Hindlimb muscle (tissue), 1 donor: Measurements from ENCODE around the gene NEFH. TPM values are rescaled to one million over a fixed set of nuclear protein-coding genes. Genes with fewer than 3 reads are reported as not detected.
"Not testable (repeated sequence)": the region's sequence is repeated elsewhere in the genome, so short reads cannot be mapped to it uniquely, and the experiment has no call there.

ENCODE experiments used
- DNase-seq: peaks from one replicate; pipeline ENCODE4 v3.0.0-alpha.2; 2013
- polyA plus RNA-seq: library from polyadenylated mRNA; unstranded; fragments of 120-200 nt; gene quantifications from one replicate; pipeline ENCODE4 v1.2.1, GENCODE V29; 2013; ENCODE audit not compliant: insufficient read length

NEFH gene
- polyA plus RNA-seq, result 1.9 TPM

- DNase-seq, result no peak
Observed at GRCh38 chr22:29479417-29480261, at the start of gene NEFH. TSS of gene NEFH (plus strand) at chr22:29480218. CDS start at chr22:29480263, 45 bp downstream.

- DNase-seq, result no peak
Observed at GRCh38 chr22:29431986-29432385, 48.0 kb upstream of the NEFH start.

- DNase-seq, result no peak
Observed at GRCh38 chr22:29433856-29434255, 46.2 kb upstream of the NEFH start.

- DNase-seq, result no peak
Observed at GRCh38 chr22:29434288-29434687, 45.7 kb upstream of the NEFH start.

GRCh38 chr22:29435236-29436136 lies 44.5 kb upstream of the NEFH start:
- no peak for DNase-seq

GRCh38 chr22:29438283-29438682 lies 41.7 kb upstream of the NEFH start, which contains the start of gene RFPL1:
TSS of gene RFPL1 (plus strand) at chr22:29438583.
- not testable (repeated sequence) for DNase-seq

GRCh38 chr22:29442976-29443375 lies 37.0 kb upstream of the NEFH start:
- DNase-seq, result no peak

GRCh38 chr22:29443452-29443851 lies 36.6 kb upstream of the NEFH start:
- DNase-seq, result no peak

- no peak for DNase-seq
Observed at GRCh38 chr22:29443861-29444792, 35.9 kb upstream of the NEFH start.

GRCh38 chr22:29445508-29445907 lies 34.5 kb upstream of the NEFH start:
- no peak for DNase-seq

- DNase-seq, result no peak
Observed at GRCh38 chr22:29447906-29448305, 32.1 kb upstream of the NEFH start.

- no peak for DNase-seq
Observed at GRCh38 chr22:29449296-29449875, 30.6 kb upstream of the NEFH start.

GRCh38 chr22:29450222-29450621 lies 29.8 kb upstream of the NEFH start:
- DNase-seq, result no peak

GRCh38 chr22:29451863-29452262 lies 28.2 kb upstream of the NEFH start:
- DNase-seq, result no peak

GRCh38 chr22:29454276-29454675 lies 25.7 kb upstream of the NEFH start:
- no peak for DNase-seq

GRCh38 chr22:29456211-29456671 lies 23.8 kb upstream of the NEFH start:
- no peak for DNase-seq

- no peak for DNase-seq
Observed at GRCh38 chr22:29457730-29458129, 22.3 kb upstream of the NEFH start.

- no peak for DNase-seq
Observed at GRCh38 chr22:29458551-29458950, 21.5 kb upstream of the NEFH start.

GRCh38 chr22:29459773-29460172 lies 20.2 kb upstream of the NEFH start:
- DNase-seq, result no peak

GRCh38 chr22:29461263-29461662 lies 18.8 kb upstream of the NEFH start:
- DNase-seq, result no peak

GRCh38 chr22:29463629-29464028 lies 16.4 kb upstream of the NEFH start:
- DNase-seq, result no peak

- no peak for DNase-seq
Observed at GRCh38 chr22:29464581-29464980, 15.4 kb upstream of the NEFH start.
